Measurements from ENCODE around the gene IL17RA. TPM values are rescaled to one million over a fixed set of nuclear protein-coding genes. Genes with fewer than 3 reads are reported as not detected.

The IL17RA gene
- total RNA-seq, 4 donors from 2014 or later: 17.8 to 24.6 (median 20.0) TPM

GRCh38 chr22:17074648-17075002, 10.2 kb upstream of the IL17RA start:
- no peak for DNase-seq (ENCODE audit: low spot score in 2 of 2)
- Histone ChIP-seq H3K27ac (no peak overlapping the region), H3K36me3 (no peaks in the 10 kb centered on the region), H3K27me3 (no peaks in the 10 kb centered on the region), H3K4me3 (no peak overlapping the region), H3K9me3 (no peaks in the 10 kb centered on the region), H3K4me1 (peaks cover 0 to 10% (median 0%) of the 10 kb centered on the region in 4 donors)
- no peak for TF ChIP-seq POLR2A (IDR thresholded peaks at IDR 0.05)
- TF ChIP-seq EP300 (IDR thresholded peaks at IDR 0.05): no peak
- TF ChIP-seq CTCF (IDR thresholded peaks at IDR 0.05): no peak

- Histone ChIP-seq H3K4me3 (no peak overlapping the region), H3K27me3 (no peaks in the 10 kb centered on the region), H3K9me3 (no peaks in the 10 kb centered on the region), H3K36me3 (no peaks in the 10 kb centered on the region), H3K4me1 (peaks cover 0 to 10% (median 0%) of the 10 kb centered on the region in 4 donors), H3K27ac (no peak overlapping the region)
- no peak for DNase-seq (ENCODE audit: low spot score in 2 of 2)
- no peak for TF ChIP-seq EP300 (IDR thresholded peaks at IDR 0.05)
- no peak for TF ChIP-seq CTCF (IDR thresholded peaks at IDR 0.05)
- TF ChIP-seq POLR2A (IDR thresholded peaks at IDR 0.05): no peak
These were observed 7.5 kb upstream of the IL17RA start for GRCh38 chr22:17077255-17077654.

GRCh38 chr22:17079572-17079971, 5.2 kb upstream of the IL17RA start:
- no peak for DNase-seq (ENCODE audit: low spot score in 2 of 2)
- H3K9me3 ChIP-seq: no peaks in the 10 kb centered on the region
- H3K4me3 ChIP-seq: no peak overlapping the region
- H3K27me3 ChIP-seq: no peaks in the 10 kb centered on the region
- H3K27ac ChIP-seq: no peak overlapping the region
- no peaks in the 10 kb centered on the region for H3K36me3 ChIP-seq
- no peak for TF ChIP-seq CTCF (IDR thresholded peaks at IDR 0.05)
- no peak for TF ChIP-seq EP300 (IDR thresholded peaks at IDR 0.05)
- TF ChIP-seq POLR2A (IDR thresholded peaks at IDR 0.05): no peak
- peaks cover 0 to 18% (median 1%) of the 10 kb centered on the region in 4 donors for H3K4me1 ChIP-seq
- WGBS, 2 donors: 69 to 74% methylated on average over 4 of the region's 4 CpGs

- peaks cover 0 to 30% (median 12%) of the 10 kb centered on the region in 4 donors for H3K4me1 ChIP-seq
- H3K27me3 ChIP-seq: no peaks in the 10 kb centered on the region
- H3K9me3 ChIP-seq: no peaks in the 10 kb centered on the region
- H3K4me3 ChIP-seq: no peak overlapping the region
- 87 to 89% methylated on average over 5 of the region's 5 CpGs for WGBS, 2 donors
- H3K27ac ChIP-seq: no peak overlapping the region
- no peaks in the 10 kb centered on the region for H3K36me3 ChIP-seq
- TF ChIP-seq POLR2A (IDR thresholded peaks at IDR 0.05) (no peak), CTCF (IDR thresholded peaks at IDR 0.05) (no peak), EP300 (IDR thresholded peaks at IDR 0.05) (no peak)
- DNase-seq (ENCODE audit: low spot score in 2 of 2): no peak
These were observed 1.5 kb upstream of the IL17RA start for GRCh38 chr22:17083255-17083654.

- no peaks in the 10 kb centered on the region for H3K36me3 ChIP-seq
- no peak for DNase-seq (ENCODE audit: low spot score in 2 of 2)
- peak overlapping the region in 3 of 4 donors; percentile 86 to 95 (median 91) for H3K27ac ChIP-seq
- no peaks in the 10 kb centered on the region for H3K27me3 ChIP-seq
- H3K4me1 ChIP-seq: peaks cover 0 to 30% (median 12%) of the 10 kb centered on the region in 4 donors
- H3K4me3 ChIP-seq: peak overlapping the region; percentile 91 to 96 (median 93)
- no peaks in the 10 kb centered on the region for H3K9me3 ChIP-seq
- TF ChIP-seq EP300 (IDR thresholded peaks at IDR 0.05) (no peak), CTCF (IDR thresholded peaks at IDR 0.05) (no peak), POLR2A (IDR thresholded peaks at IDR 0.05) (no peak)
- 79 to 85% methylated on average over 33 of the region's 33 CpGs for WGBS, 2 donors
These were observed 874 bp upstream of the IL17RA start for GRCh38 chr22:17083811-17084441.

Measured in tibial nerve (tissue), 4 donors.